ENCODE data around the gene DNAJB6.
"Not testable (repeated sequence)": the region's sequence is repeated elsewhere in the genome, so short reads cannot be mapped to it uniquely, and the experiment has no call there.

DNAJB6 gene

GRCh38 chr7:157329447-157329846 lies 7.4 kb upstream of the DNAJB6 start:
- DNase-seq, result no peak

DNA sequence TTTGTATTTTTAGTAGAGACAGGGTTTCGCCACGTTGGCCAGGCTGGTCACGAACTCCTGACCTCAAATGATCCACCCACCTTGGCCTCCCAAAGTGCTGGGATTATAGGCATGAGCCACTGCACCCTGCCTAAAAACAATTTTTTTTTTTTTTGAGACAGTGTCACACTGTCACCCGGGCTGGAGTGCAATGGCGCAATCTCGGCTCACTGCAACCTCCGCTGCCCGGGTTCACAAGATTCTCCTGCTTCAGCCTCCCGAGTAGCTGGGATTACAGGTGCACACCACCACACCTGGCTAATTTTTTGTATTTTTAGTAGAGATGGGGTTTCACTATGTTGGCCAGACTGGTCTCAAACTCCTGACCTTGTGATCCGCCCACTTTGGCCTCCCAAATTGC lies 6.2 kb upstream of the DNAJB6 start:
- DNase-seq, result not testable (repeated sequence)

DNA sequence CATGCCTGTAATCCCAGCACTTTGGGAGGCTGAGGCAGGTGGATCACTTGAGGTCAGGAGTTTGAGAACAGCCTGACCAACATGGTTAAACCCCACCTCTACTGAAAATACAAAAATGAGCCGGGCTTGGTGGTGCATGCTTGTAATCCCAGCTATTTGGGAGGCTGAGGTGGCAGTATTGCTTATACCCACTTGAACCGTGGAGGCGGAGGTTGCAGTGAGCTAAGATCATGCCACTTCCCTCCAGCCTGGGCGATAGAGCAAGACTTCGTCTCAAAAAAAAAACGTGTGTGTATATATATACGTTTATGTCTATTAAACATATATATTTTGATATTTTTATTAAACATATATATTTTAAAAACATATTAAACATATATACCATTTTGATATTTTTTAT lies 5.8 kb upstream of the DNAJB6 start:
- not testable (repeated sequence) for DNase-seq

DNA sequence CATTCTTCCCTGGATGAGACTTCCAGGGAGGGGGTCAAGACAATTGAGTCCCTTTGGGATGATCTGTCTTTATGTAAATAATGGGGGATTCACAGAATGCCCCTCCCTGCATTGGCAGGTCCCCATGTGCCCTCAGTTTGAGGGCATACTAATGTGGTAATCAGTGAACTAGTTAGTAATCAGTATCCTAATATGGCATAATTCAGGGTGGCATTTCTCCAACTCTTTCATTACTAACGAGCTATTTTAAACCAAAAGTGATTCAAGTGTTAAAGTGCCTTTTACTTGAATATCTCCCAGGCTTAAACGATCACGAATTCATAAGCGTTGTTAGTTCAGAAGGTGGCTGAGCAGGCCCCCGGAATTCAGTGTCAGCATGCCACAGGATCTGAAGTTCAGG lies 1.6 kb upstream of the DNAJB6 start:
- DNase-seq, result no peak

GRCh38 chr7:157335991-157336382 lies 817 bp upstream of the DNAJB6 start:
- no peak for DNase-seq

GRCh38 chr7:157337316-157338149 lies 729 bp downstream of the DNAJB6 start:
- DNase-seq, result no peak

GRCh38 chr7:157339777-157340677 lies 3.2 kb downstream of the DNAJB6 start:
- no peak for DNase-seq

DNA sequence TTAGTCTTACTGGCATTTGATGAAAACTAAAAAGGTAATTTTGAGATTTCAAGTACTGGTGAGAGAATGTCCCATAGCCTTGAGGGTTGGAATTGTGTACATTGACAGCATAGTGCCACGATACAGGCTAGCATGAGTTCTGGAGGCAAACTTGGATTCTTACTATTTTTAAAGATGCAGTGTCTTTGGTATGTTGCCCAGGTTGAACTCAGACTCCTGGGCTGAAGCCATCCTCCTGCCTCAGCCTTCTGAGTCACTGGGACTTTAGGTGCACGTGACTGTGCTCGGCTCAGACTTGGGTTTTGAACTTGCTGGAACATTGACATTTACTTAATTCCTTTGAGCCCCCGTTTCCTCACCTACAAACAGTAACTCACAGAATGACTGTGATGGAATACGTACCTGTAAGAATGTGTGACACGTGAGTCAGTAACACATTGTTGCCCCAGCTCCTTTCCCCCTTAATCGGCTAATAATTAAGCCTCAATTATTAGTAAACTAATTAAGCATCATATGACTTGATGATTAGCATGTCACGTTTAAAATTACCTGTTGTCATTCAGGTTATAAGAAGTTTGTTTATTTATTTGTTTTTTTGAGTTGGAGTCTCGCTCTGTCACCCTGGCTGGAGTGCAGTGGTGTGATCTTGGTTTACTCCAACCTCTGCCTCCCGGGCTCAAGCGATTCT lies 10.6 kb downstream of the DNAJB6 start:
- DNase-seq, result no peak

DNA sequence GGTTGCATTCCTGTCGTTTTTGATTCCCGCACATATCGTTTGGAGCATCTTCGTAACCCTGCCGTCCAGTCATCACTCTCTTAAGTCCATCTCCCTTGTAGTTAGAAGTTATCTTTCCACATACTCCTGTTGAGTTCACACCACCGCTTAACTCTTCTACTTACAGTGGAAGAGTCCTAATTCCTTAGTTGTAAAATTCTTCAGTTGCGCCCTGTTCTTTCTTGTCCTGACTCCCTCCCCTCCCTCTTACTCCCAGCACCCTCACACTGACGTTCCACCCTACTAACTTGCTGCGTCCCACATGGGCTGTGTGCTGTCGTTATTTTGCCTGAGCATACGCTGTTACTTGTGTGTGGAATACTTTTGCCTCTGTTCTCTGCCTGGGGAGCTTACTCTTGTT lies 11.7 kb downstream of the DNAJB6 start:
- no peak for DNase-seq

DNA sequence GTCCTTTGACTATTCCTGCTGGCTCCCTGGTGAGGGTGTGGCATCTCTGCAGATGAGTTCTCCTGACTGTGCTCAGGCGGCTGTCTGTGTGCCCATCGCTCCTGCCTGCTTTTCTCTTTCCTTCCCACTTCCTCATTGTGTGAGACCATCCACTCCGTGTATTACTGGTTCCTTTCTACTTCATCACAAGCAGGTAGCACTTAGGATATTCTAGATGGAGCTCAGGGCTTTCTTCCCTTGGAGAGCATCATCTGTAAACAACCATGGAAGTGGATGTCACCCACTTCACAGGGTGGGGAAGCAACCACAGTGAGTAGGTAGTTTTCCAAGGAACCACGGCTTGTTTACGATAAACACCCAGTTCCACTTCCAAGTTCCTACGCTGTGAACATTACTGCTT lies 15.7 kb downstream of the DNAJB6 start:
- DNase-seq, result no peak

DNA sequence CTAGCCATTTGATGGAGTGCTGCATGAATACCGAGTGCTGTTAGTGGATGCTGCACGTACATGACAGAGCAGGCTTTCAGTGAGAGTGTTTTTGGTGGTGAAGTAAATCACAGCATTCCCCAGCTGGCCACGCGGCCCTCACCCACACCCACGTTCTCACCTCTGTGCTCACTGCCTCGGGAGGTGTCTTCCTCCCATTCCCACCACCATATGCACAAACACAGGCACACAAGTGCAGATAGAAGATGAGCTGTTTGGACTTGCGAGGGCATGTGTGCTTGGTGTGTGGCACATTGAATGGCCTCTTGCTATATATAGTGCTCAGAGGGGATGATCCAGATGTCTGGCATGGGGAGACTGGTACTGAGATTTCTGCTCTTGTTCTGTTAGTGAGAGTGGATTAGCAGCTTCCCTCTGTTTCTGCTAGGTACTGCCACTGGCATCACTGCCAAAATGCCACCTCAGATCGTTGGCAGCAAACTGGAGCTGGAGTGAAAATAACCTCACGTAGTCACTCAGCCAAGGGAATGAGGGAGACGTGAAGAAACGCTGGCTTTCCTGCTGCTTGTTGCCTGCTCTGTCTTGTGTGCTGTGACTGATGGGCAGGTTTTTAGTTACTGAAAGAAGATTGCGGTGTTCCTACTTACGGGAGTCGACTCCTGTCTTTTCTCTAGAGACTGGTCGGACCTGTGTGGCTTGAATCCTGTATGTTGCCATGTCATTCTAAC lies 19.1 kb downstream of the DNAJB6 start:
- no peak for DNase-seq

GRCh38 chr7:157357129-157358040 lies 20.6 kb downstream of the DNAJB6 start:
- no peak for DNase-seq

- DNase-seq, result no peak
Observed at GRCh38 chr7:157358041-157358752, 21.4 kb downstream of the DNAJB6 start.

DNA sequence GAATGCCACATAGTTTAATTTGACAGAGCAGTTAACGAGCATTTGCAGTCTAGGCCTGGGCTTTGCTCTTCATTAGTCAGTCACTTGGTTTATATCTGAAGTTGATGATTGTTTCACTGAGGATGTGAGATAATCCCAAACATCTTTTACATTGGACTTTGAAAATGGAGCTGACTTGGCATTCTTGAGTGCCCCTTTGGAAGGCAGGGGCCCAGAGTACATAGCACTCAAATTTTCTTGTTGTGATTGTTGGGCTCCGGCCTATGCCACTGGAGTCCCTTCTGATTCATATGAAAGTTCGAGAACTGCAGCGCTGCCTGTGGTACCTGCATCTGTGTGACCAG lies 21.9 kb downstream of the DNAJB6 start:
- no peak for DNase-seq

- no peak for DNase-seq
Observed at GRCh38 chr7:157359581-157359980, 22.8 kb downstream of the DNAJB6 start.

DNA sequence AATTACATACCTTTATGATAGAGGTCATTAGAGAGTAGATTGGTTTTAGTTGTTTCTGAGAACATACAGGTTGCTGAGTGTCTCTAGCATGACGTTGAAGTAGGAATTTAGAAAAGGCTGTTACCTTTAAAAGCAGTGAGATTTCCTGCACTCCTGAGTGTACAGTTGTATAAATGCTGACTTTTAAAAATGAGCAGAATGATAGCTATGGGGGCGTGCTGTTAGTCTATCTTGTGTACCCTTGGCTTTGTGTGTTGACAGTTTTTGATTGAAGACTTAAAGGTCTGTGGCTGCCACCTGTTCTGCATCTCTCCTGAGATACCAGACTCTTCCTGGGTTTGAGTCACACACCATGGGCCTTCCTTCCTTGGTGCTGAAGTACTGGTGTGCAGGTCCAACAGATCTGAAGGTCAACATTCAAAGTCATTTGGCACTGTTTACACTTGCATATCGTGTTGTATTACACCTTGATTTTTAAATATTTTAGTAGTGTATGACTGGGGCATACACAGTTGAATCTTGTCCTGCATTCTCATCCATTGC lies 23.8 kb downstream of the DNAJB6 start:
- DNase-seq, result no peak

GRCh38 chr7:157361537-157361936 lies 24.7 kb downstream of the DNAJB6 start:
- DNase-seq, result no peak

GRCh38 chr7:157362729-157363128 lies 25.9 kb downstream of the DNAJB6 start:
- DNase-seq, result no peak

GRCh38 chr7:157366722-157367121 lies 29.9 kb downstream of the DNAJB6 start:
- no peak for DNase-seq

- no peak for DNase-seq
Observed at GRCh38 chr7:157368955-157369354, 32.2 kb downstream of the DNAJB6 start.

GRCh38 chr7:157370742-157371141 lies 33.9 kb downstream of the DNAJB6 start:
- no peak for DNase-seq

Data from NCI-H524 treated with DMSO at 0.1 percent for 48 hours (cell line).